Measurements from ENCODE around the gene BMP7.
"Not testable (repeated sequence)": the region's sequence is repeated elsewhere in the genome, so short reads cannot be mapped to it uniquely, and the experiment has no call there.

BMP7 gene

GRCh38 chr20:57287007-57287880 lies 20.8 kb upstream of the BMP7 start:
- DNase-seq, result no peak

GRCh38 chr20:57283860-57284259 lies 17.4 kb upstream of the BMP7 start:
- DNase-seq, result no peak

GRCh38 chr20:57282670-57283361 lies 16.4 kb upstream of the BMP7 start:
- DNase-seq, result no peak

GRCh38 chr20:57281900-57282299 lies 15.5 kb upstream of the BMP7 start:
- no peak for DNase-seq

GRCh38 chr20:57280221-57280620 lies 13.8 kb upstream of the BMP7 start:
- DNase-seq, result no peak

GRCh38 chr20:57279548-57279947 lies 13.1 kb upstream of the BMP7 start:
- DNase-seq, result not testable (repeated sequence)

GRCh38 chr20:57278457-57278856 lies 12.0 kb upstream of the BMP7 start:
- no peak for DNase-seq

GRCh38 chr20:57277398-57278105 lies 11.1 kb upstream of the BMP7 start:
- no peak for DNase-seq

GRCh38 chr20:57276221-57276620 lies 9.8 kb upstream of the BMP7 start:
- no peak for DNase-seq

GRCh38 chr20:57275813-57276212 lies 9.4 kb upstream of the BMP7 start:
- DNase-seq, result no peak

- no peak for DNase-seq
Measured at GRCh38 chr20:57275334-57275733, 8.9 kb upstream of the BMP7 start.

- no peak for DNase-seq
Measured at GRCh38 chr20:57274846-57275245, 8.4 kb upstream of the BMP7 start.

- DNase-seq, result no peak
Measured at GRCh38 chr20:57274299-57274698, 7.9 kb upstream of the BMP7 start.

- DNase-seq, result no peak
Measured at GRCh38 chr20:57272883-57273535, 6.6 kb upstream of the BMP7 start.

- no peak for DNase-seq
Measured at GRCh38 chr20:57270204-57270984, 4.0 kb upstream of the BMP7 start.

GRCh38 chr20:57269148-57269984 lies 2.9 kb upstream of the BMP7 start:
- no peak for DNase-seq

GRCh38 chr20:57268399-57269076 lies 2.1 kb upstream of the BMP7 start:
- no peak for DNase-seq

- no peak for DNase-seq
Measured at GRCh38 chr20:57267158-57267821, 849 bp upstream of the BMP7 start.

GRCh38 chr20:57265997-57266290 lies 497 bp downstream of the BMP7 start:
- DNase-seq, result peak; percentile 64

- DNase-seq, result peak; percentile 63
Measured at GRCh38 chr20:57265336-57265996, 975 bp downstream of the BMP7 start.
